Adrenal gland (tissue), 12 donors: Measurements from ENCODE around the gene SCML1. TPM values are rescaled to one million over a fixed set of nuclear protein-coding genes. Genes with fewer than 3 reads are reported as not detected.

Experiments
- DNase-seq, 7 donors: peaks; one replicate each; pipeline ENCODE4 v3.0.0-alpha.2; 2019 to 2020
- H3K27ac ChIP-seq, 5 donors: fragments of 200-600 bp; sonication (generic) in 4 of 5; 1 replicate in 3 of 5; 2 replicates in 2 of 5; pipeline versions ENCODE4 v1.5.1 to v1.8.0; 2016 to 2020; ENCODE audit warnings: mild to moderate bottlenecking in 1 of 5
- H3K27me3 ChIP-seq: fragments of 200-600 bp; 2 replicates; pipeline ENCODE4 v1.8.0; 2021
- H3K36me3 ChIP-seq, 2 donors: fragments of 200-600 bp; replicated peaks in 1 of 2; 1 replicate in 1 of 2; 2 replicates in 1 of 2; pipeline versions ENCODE4 v1.5.1 to v1.8.0; 2018 to 2022
- H3K4me1 ChIP-seq, 2 donors: fragments of 200-600 bp; replicated peaks in 1 of 2; 1 replicate in 1 of 2; 2 replicates in 1 of 2; pipeline versions ENCODE4 v1.5.1 to v1.8.0; 2018 to 2021
- H3K4me3 ChIP-seq, 4 donors: fragments of 200-600 bp; sonication (generic) in 3 of 4; one replicate each; pipeline ENCODE4 v1.5.1; 2016 to 2018
- H3K9me3 ChIP-seq, 3 donors: fragments of 200-600 bp; sonication (generic) in 1 of 3; replicated peaks in 1 of 3; 1 replicate in 2 of 3; 2 replicates in 1 of 3; pipeline versions ENCODE4 v1.5.1 to v1.8.0; 2016 to 2021
- CTCF ChIP-seq, 6 experiments: fragments of 450-650 bp in 4 of 6; fragments of 200-600 bp in 2 of 6; sonication (generic) in 1 of 6; IDR thresholded peaks; 1 replicate in 5 of 6; 2 replicates in 1 of 6; pipeline versions ENCODE4 v1.5.1 to v1.8.0; 2016 to 2021; ENCODE audit warnings: antibody characterized with exemption in 6 of 6, mild to moderate bottlenecking in 2 of 6, moderate library complexity in 1 of 6
- POLR2A ChIP-seq, 2 donors: fragments of 450-650 bp; IDR thresholded peaks; one replicate each; pipeline ENCODE4 v1.6.1; 2017; ENCODE audit warnings: antibody characterized with exemption in 2 of 2, mild to moderate bottlenecking in 2 of 2, moderate library complexity in 1 of 2
- WGBS, 4 donors: extraction: QIAGEN DNeasy Blood & Tissue Kit in 2 of 4; methylation state at CpG; one replicate each; pipeline versions ENCODE4 v1.1.5 to v1.1.7; 2013 to 2017; 5-methylcytosine and 5-hydroxymethylcytosine counted together
- intact Hi-C, 2 donors: fragments of 100-400 bp; cut with DNase I; formaldehyde crosslinking; loops; one replicate each; pipeline versions ENCODE4 v1.14.1 to v1.15.0; 2022 to 2023
- polyA plus RNA-seq, 3 donors: library from polyadenylated mRNA; stranded (reverse); fragments of 200-250 nt in 2 of 3; fragments of 350-450 nt in 1 of 3; fragmentation: Illumina TruSeq in 1 of 3; extraction: RNeasy Lipid Tissue Mini Kit (QIAGEN cat#74804) in 1 of 3; gene quantifications; one replicate each; pipeline ENCODE4 v1.2.3, GENCODE V29; 2013 to 2014
- total RNA-seq, 9 donors: library from RNA; depleted of rRNA in 4 of 9; stranded (reverse); fragments of >200 nt in 4 of 9; fragments of 120-200 nt in 1 of 9; fragmentation: NEBNext Ultra II Directional in 1 of 9; extraction: Animal tissue kit (Norgen Biotek cat#: 25700) in 1 of 9; gene quantifications; one replicate each; pipeline versions ENCODE4 v1.1.0 to v1.2.4, GENCODE V29; 2013 to 2023
- donor health status: healthy with polysubstance abuse.
- donor health status: Bipolar disorder and iron deficiency.
- donor health status: DM: yes; HTN: yes; CAD: no.
- donor health status: DM: no; HTN: no; CAD: no.
- donor health status: DM: no; HTN: no; CAD: no.
- donor health status: DM: yes; HTN: yes; CAD: no.

Gene SCML1
- total and polyA plus RNA-seq, 12 donors, result 5.4 to 41.2 (median 15.9) TPM

DNA sequence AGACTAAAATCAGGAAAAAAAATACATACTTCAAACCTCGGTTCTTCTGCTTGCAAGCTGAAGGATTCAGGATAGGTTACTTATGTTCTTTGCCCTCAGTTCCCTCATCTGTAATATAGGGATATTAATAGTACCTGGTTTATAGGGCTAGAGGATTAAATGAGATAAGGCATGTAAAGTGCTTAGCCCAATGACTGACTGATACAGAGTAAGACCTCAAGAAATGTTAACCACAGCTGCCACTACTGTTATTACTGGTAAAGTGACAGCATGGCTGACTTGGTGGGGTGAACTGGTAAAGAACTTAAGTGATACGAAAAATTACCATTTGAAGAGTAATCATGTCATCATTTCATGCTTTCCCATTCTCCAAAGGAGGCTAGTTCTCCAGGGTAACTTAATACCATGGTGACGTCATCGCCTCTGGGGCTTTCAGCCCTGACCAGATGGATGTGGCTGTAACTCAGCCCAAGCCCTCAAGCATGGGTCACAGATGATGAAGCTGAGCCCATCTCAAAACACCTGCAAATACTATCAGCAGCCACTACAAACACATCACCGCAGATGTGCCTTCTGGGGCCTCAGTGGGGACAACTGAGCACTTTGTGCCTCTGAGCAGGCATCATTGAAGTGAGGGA is 44.5 kb upstream of the SCML1 start:
- WGBS, 4 donors, result 68 to 85% (median 77%) methylated on average over 5 of the region's 5 CpGs
- TF ChIP-seq POLR2A (IDR thresholded peaks at IDR 0.05) (no peak), CTCF (IDR thresholded peaks at IDR 0.05) (no peak)
- peak in 1 of 7 donors; percentile 53 for DNase-seq
- Histone ChIP-seq H3K36me3 (no peaks in the 10 kb centered on the region), H3K9me3 (no peaks in the 10 kb centered on the region), H3K27ac (no peak overlapping the region), H3K4me1 (no peaks in the 10 kb centered on the region), H3K27me3 (no peaks in the 10 kb centered on the region), H3K4me3 (no peak overlapping the region)
- intact Hi-C loops, result loop anchor here in 1 of 2 donors (10.0 kb wide), 1 partner anchor 448 kb away; no protein-coding TSS in a partner anchor

- H3K9me3 ChIP-seq, result no peaks in the 10 kb centered on the region
- no peaks in the 10 kb centered on the region for H3K4me1 ChIP-seq
- H3K27ac ChIP-seq, result no peak overlapping the region
- intact Hi-C loops, result loop anchor here in 1 of 2 donors (10.0 kb wide), 1 partner anchor 452 kb away; no protein-coding TSS in a partner anchor
- DNase-seq, result no peak
- TF ChIP-seq CTCF (IDR thresholded peaks at IDR 0.05) (peak in 3 of 6 experiments; percentile 15 to 28 (median 24)), POLR2A (IDR thresholded peaks at IDR 0.05) (no peak)
- no peaks in the 10 kb centered on the region for H3K27me3 ChIP-seq
- no peak overlapping the region for H3K4me3 ChIP-seq
- whole genome bisulfite sequencing, 4 donors, result 27 to 64% (median 38%) methylated on average over 1 of the region's 1 CpG
- no peaks in the 10 kb centered on the region for H3K36me3 ChIP-seq
Observed at GRCh38 chrX:17697191-17697590, 40.1 kb upstream of the SCML1 start.

GRCh38 chrX:17700976-17701375 is 36.3 kb upstream of the SCML1 start:
- no peaks in the 10 kb centered on the region for H3K36me3 ChIP-seq
- no peak overlapping the region for H3K27ac ChIP-seq
- H3K4me1 ChIP-seq, result no peaks in the 10 kb centered on the region
- TF ChIP-seq CTCF (IDR thresholded peaks at IDR 0.05), result no peak
- TF ChIP-seq POLR2A (IDR thresholded peaks at IDR 0.05), result no peak
- H3K4me3 ChIP-seq, result no peak overlapping the region
- H3K27me3 ChIP-seq, result no peaks in the 10 kb centered on the region
- DNase-seq, result no peak
- no peaks in the 10 kb centered on the region for H3K9me3 ChIP-seq
- 67 to 93% (median 80%) methylated on average over 1 of the region's 1 CpG for WGBS, 4 donors
- intact Hi-C loops, result no loop called here

DNA sequence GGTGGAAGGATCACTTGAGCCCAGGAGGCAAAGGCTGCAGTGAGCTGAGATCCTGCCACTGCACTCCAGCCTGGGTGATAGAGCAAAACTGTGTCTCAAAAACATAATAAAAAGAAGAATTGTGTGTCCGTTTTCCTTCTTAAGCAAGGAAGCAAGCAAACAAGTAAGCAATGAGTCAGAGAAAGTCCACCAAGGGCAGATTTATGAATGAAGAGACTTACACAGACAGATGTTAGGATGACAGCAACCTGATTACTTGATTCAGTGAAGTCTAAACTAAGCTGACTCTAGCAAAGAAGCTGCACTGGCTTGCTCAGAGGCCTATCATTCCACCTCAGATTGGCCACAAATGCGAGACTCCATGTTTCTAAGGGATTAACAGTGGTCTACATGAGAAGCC is 34.1 kb upstream of the SCML1 start:
- Histone ChIP-seq H3K27ac (no peak overlapping the region), H3K36me3 (no peaks in the 10 kb centered on the region), H3K4me3 (no peak overlapping the region), H3K9me3 (no peaks in the 10 kb centered on the region), H3K27me3 (no peaks in the 10 kb centered on the region), H3K4me1 (no peaks in the 10 kb centered on the region)
- intact Hi-C loops, result no loop called here
- WGBS, 4 donors, result 67 to 80% (median 73%) methylated on average over 1 to 2 of the region's 2 CpGs
- TF ChIP-seq POLR2A (IDR thresholded peaks at IDR 0.05), result no peak
- TF ChIP-seq CTCF (IDR thresholded peaks at IDR 0.05), result no peak
- DNase-seq, result no peak
